NCI-H1105 treated with DMSO at 0.1 percent for 48 hours (cell line): Measurements from ENCODE around the gene TMEM175.

Source experiments
- DNase-seq: peaks from one replicate; lab custom pipeline; 2025; lab: John Stamatoyannopoulos, UW

TMEM175 gene

GRCh38 chr4:899556-899906 is 32.7 kb upstream of the TMEM175 start:
- DNase-seq = no peak

- no peak for DNase-seq
These were observed 32.2 kb upstream of the TMEM175 start for GRCh38 chr4:900073-900472.

- DNase-seq = no peak
These were observed 31.5 kb upstream of the TMEM175 start for GRCh38 chr4:900721-901120.

- DNase-seq = no peak
These were observed 30.9 kb upstream of the TMEM175 start for GRCh38 chr4:901192-901910.

- no peak for DNase-seq
These were observed 28.9 kb upstream of the TMEM175 start for GRCh38 chr4:903066-904046.

GRCh38 chr4:905485-906338 is 26.5 kb upstream of the TMEM175 start:
- DNase-seq = no peak

GRCh38 chr4:906339-907102 is 25.7 kb upstream of the TMEM175 start:
- DNase-seq = no peak

- no peak for DNase-seq
These were observed 25.2 kb upstream of the TMEM175 start for GRCh38 chr4:907103-907400.

- no peak for DNase-seq
These were observed 24.4 kb upstream of the TMEM175 start for GRCh38 chr4:907691-908425.

- no peak for DNase-seq
These were observed 23.1 kb upstream of the TMEM175 start for GRCh38 chr4:909131-909571.

- DNase-seq = no peak
These were observed 22.4 kb upstream of the TMEM175 start for GRCh38 chr4:909821-910220.

GRCh38 chr4:910366-911091 is 21.7 kb upstream of the TMEM175 start:
- no peak for DNase-seq

GRCh38 chr4:911221-911751 is 21.0 kb upstream of the TMEM175 start:
- DNase-seq = no peak

GRCh38 chr4:911871-912490 is 20.3 kb upstream of the TMEM175 start:
- DNase-seq = no peak

- no peak for DNase-seq
These were observed 19.5 kb upstream of the TMEM175 start for GRCh38 chr4:912548-913279.

- no peak for DNase-seq
These were observed 19.0 kb upstream of the TMEM175 start for GRCh38 chr4:913280-913618.

- no peak for DNase-seq
These were observed 17.7 kb upstream of the TMEM175 start for GRCh38 chr4:914531-914930.

GRCh38 chr4:915041-915474 is 17.2 kb upstream of the TMEM175 start:
- no peak for DNase-seq

GRCh38 chr4:915595-915994 is 16.7 kb upstream of the TMEM175 start:
- DNase-seq = no peak
